A549 treated with RU486 at 1 μM for 4 hours (cell line): ENCODE measurements around the gene CYP2U1. TPM values are rescaled to one million over a fixed set of nuclear protein-coding genes. Genes with fewer than 3 reads are reported as not detected.

Source experiments
- total RNA-seq: library from RNA; stranded (reverse); fragments of 200-300 nt; extraction: Qiagen RNA extraction; gene quantifications from 5 replicates; pipeline ENCODE4 v1.2.3, GENCODE V29; 2022; ENCODE audit warnings: low read depth

The CYP2U1 gene
- total RNA-seq = 0.88 to 1.8 TPM (median 1.6 TPM) in 5 replicates

DNA sequence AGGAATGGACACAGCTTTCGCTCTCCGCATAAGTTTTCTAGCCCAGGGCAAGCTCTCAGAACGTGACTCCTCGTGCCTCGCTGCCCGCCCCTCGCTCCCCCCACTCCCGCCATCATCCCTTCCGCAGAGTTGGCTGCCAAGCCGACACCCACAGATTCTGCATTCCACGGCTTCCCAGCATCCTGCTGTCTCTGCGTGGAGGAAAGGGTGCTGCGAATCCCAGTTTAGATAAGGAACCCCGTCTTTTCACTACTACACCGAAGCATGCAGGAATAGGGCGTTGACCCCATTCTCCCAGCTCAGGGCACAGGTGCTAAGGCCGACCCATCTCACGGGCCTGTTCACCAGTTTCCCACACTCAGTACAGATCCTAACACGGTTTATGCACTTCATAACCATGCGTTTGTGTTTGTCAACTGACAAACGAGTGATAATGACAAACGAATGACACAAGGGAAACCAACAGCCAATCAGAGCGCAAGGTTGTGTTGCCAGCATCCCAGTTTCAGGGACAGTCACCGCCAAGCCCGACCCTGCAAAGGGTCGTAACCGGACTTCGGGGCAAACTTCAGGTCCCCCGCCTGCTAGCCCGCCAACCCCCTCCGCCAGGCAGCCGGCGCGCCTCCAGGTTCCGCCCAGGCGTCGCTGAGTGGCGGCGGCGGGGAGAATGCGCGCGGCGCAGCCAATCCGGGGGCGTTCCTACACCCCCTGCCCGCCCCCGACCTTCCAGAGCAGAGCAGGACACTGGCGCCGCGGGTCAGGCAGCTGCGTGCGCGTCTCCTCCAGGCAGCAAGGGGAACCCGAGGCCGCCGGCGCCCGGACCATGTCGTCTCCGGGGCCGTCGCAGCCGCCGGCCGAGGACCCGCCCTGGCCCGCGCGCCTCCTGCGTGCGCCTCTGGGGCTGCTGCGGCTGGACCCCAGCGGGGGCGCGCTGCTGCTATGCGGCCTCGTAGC, at the start of gene CYP2U1:
Gene CYP2U1, plus strand, starts transcription at position 729 of the 954 bp plus-strand sequence. Its CDS starts 95 bp downstream, at position 824.

DNA sequence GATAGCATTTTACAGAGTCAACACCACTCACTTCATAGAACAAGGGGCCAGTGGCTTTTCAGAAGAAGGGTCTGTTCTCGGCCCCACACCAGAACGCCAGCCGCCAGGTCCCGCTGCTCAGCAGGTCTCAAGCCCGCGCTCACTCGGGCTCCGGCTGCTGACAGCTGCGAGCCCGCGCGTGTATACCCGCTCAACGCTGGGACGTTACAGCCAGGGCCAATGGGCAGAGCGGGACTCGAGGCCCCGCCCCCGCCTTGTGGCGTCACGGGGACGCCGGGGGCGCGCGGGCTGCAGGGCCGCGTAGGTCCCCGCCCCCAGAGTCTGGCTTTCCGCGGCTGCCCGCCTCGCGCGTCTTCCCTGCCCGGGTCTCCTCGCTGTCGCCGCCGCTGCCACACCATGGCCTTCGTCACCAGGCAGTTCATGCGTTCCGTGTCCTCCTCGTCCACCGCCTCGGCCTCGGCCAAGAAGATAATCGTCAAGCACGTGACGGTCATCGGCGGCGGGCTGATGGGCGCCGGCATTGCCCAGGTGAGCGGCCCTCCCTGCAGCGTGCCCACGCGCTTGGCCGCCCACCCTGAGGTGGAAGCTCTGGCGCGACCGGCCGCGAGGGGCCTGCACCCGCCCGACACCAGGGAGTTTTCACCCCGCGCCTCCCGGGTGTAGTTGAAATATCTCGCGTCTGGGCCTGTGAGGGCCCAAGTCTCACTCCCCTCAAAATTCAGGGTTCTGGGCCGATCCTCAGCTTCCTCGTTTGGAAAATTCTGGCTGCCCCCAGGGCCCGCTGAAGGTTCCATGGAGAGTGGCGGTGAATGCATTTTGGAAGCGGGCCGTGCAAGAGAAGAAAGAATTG, 58.4 kb downstream of the CYP2U1 start, which contains the start of gene HADH:
Gene HADH, plus strand, starts transcription at position 353 of the 850 bp plus-strand sequence. Its CDS starts 44 bp downstream, at position 397.

Other genes starting within 250 kb of the CYP2U1 start
- 25.4 to 34.2 TPM (median 28.3 TPM) in 5 replicates for gene PAPSS1, start 211.3 kb upstream of the CYP2U1 start, total RNA-seq
- 10.4 to 22.8 TPM (median 21.6 TPM) in 5 replicates for gene SGMS2, start 106.6 kb upstream of the CYP2U1 start, total RNA-seq
- 22.2 to 26.7 TPM (median 23.8 TPM) in 5 replicates for gene HADH, start 58.3 kb downstream of the CYP2U1 start, total RNA-seq
- gene LEF1, start 237.4 kb downstream of the CYP2U1 start, total RNA-seq = 0.10 TPM in 1 of 5 replicates, not detected in the others